Glutamatergic neuron (in vitro differentiated cells): ENCODE measurements around the gene RTL10. TPM values are rescaled to one million over a fixed set of nuclear protein-coding genes. Genes with fewer than 3 reads are reported as not detected.
"Not testable (repeated sequence)": the region's sequence is repeated elsewhere in the genome, so short reads cannot be mapped to it uniquely, and the experiment has no call there.

Source experiments
- DNase-seq: peaks from one replicate; pipeline ENCODE4 v3.0.0; 2022
- H3K27ac Mint-ChIP-seq: one replicate; pipeline ENCODE4 v1.8.0; 2020; ENCODE audit warnings: mild to moderate bottlenecking, mixed read lengths, inconsistent platforms; ENCODE audit not compliant: unreplicated experiment
- H3K27me3 Mint-ChIP-seq: one replicate; pipeline ENCODE4 v1.8.0; 2020; ENCODE audit warnings: mild to moderate bottlenecking, moderate library complexity, mixed read lengths, inconsistent platforms; ENCODE audit not compliant: unreplicated experiment
- H3K36me3 Mint-ChIP-seq: one replicate; pipeline ENCODE4 v1.8.0; 2020; ENCODE audit warnings: mild to moderate bottlenecking, mixed read lengths, inconsistent platforms; ENCODE audit not compliant: unreplicated experiment
- H3K4me1 Mint-ChIP-seq: one replicate; pipeline ENCODE4 v1.8.0; 2020; ENCODE audit warnings: mild to moderate bottlenecking, low read depth, mixed read lengths, inconsistent platforms; ENCODE audit not compliant: unreplicated experiment
- H3K4me3 Mint-ChIP-seq: one replicate; pipeline ENCODE4 v1.8.0; 2020; ENCODE audit warnings: mild to moderate bottlenecking, mixed read lengths, inconsistent platforms; ENCODE audit not compliant: unreplicated experiment
- H3K9me3 Mint-ChIP-seq: one replicate; pipeline ENCODE4 v1.8.0; 2020; ENCODE audit warnings: mild to moderate bottlenecking, moderate library complexity, mixed read lengths, inconsistent platforms; ENCODE audit not compliant: unreplicated experiment
- CTCF ChIP-seq: fragments of 200-600 bp; sonication (generic); IDR thresholded peaks from one replicate; pipeline ENCODE4 v1.5.0; 2021; ENCODE audit not compliant: partially characterized antibody, unreplicated experiment
- total RNA-seq: library from RNA; stranded (reverse); fragmentation: NEBNext Ultra II Directional; extraction: Animal tissue kit (Norgen Biotek cat#: 25700); gene quantifications from one replicate; pipeline ENCODE4 v1.2.1, GENCODE V29; 2021; ENCODE audit not compliant: unreplicated experiment

RTL10 gene
- total RNA-seq, 1 donor from 2014 or later, result 12.1 TPM

- Mint-ChIP-seq H3K4me3 (no peak overlapping the region), H3K27ac (no peak overlapping the region)
Observed at GRCh38 chr22:19840059-19840458, 14.6 kb downstream of the RTL10 start.

GRCh38 chr22:19837915-19838314 lies 16.8 kb downstream of the RTL10 start:
- no peaks in the 10 kb centered on the region for H3K36me3 Mint-ChIP-seq
- no peak for TF ChIP-seq CTCF
- no peak overlapping the region for H3K4me3 Mint-ChIP-seq
- no peaks in the 10 kb centered on the region for H3K4me1 Mint-ChIP-seq
- H3K9me3 Mint-ChIP-seq, result peaks cover 3% of the 10 kb centered on the region
- no peak overlapping the region for H3K27ac Mint-ChIP-seq
- no peak for DNase-seq
- peaks cover 4% of the 10 kb centered on the region for H3K27me3 Mint-ChIP-seq

More at GRCh38 chr22:19840059-19840458, 14.6 kb downstream of the RTL10 start:
- no peak for DNase-seq
- H3K9me3 Mint-ChIP-seq, result peaks cover 3% of the 10 kb centered on the region
- no peaks in the 10 kb centered on the region for H3K36me3 Mint-ChIP-seq
- TF ChIP-seq CTCF, result no peak
- peaks cover 4% of the 10 kb centered on the region for H3K27me3 Mint-ChIP-seq
- no peaks in the 10 kb centered on the region for H3K4me1 Mint-ChIP-seq

- H3K4me3 Mint-ChIP-seq, result no peak overlapping the region
- DNase-seq, result no peak
- no peak for TF ChIP-seq CTCF
- no peaks in the 10 kb centered on the region for H3K4me1 Mint-ChIP-seq
- peaks cover 3% of the 10 kb centered on the region for H3K9me3 Mint-ChIP-seq
- H3K27ac Mint-ChIP-seq, result no peak overlapping the region
- H3K36me3 Mint-ChIP-seq, result no peaks in the 10 kb centered on the region
- H3K27me3 Mint-ChIP-seq, result peaks cover 3% of the 10 kb centered on the region
Observed at GRCh38 chr22:19836512-19836911, 18.2 kb downstream of the RTL10 start.

- Mint-ChIP-seq H3K27me3 (peaks cover 3% of the 10 kb centered on the region), H3K4me3 (no peak overlapping the region), H3K4me1 (no peaks in the 10 kb centered on the region), H3K27ac (no peak overlapping the region), H3K36me3 (no peaks in the 10 kb centered on the region), H3K9me3 (peaks cover 3% of the 10 kb centered on the region)
- DNase-seq, result no peak
- TF ChIP-seq CTCF, result no peak
Observed at GRCh38 chr22:19834599-19834998, 20.1 kb downstream of the RTL10 start.

DNA sequence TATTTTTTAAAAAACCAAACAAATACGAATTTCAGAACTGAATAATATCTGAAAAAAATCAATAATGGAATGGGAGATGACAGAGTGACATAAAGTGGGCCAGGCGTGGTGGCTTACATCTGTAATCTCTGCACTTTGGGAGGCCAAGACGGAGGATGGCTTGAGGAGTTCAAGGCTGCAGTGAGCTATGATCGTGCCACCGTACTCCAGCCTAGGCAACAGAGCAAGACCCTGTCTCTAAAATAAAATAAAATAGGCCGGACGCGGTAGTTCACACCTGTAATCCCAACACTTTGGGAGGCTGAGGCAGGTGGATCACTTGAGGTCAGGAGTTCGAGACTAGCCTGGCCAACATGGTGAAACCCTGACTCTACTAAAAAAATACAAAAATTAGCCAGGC lies 21.3 kb downstream of the RTL10 start:
- not testable (repeated sequence) for H3K27me3 Mint-ChIP-seq, H3K27ac Mint-ChIP-seq, H3K4me3 Mint-ChIP-seq

DNA sequence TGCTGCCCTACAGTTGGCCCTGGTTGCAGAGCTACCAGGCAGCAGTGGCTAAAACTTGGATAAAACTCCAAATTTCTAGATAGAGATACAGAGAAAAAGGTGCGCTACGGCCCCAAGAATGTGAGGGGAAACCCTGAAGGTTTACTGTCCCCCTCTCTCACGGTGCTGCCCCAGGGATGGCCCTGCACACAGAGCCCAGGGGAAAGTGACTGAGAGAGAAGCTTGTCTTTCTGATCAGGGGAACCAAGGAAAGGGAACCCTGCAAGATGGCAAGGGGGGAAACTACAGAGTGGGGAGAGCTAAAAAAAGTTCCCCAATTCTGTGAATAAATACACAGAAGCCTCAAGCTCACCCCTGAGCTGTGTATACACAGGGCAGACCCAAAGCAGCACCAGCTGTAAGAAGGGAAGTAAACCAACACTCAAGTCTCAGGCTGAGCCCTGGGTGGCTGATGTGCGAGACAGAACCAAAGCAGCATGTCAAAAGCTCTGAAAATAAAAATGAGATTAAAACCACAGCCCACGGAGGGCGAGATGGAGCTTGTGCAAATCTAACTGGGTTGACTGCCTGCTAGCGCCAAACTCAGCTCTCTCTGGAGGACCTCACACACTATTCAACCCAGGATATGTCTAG lies 22.1 kb downstream of the RTL10 start:
- no peaks in the 10 kb centered on the region for H3K4me1 Mint-ChIP-seq
- no peak for DNase-seq

More for the DNA sequence above, 21.3 kb downstream of the RTL10 start:
- not testable (repeated sequence) for DNase-seq, H3K36me3 Mint-ChIP-seq, H3K9me3 Mint-ChIP-seq, H3K4me1 Mint-ChIP-seq

GRCh38 chr22:19831979-19832378 lies 22.7 kb downstream of the RTL10 start:
- H3K27me3 Mint-ChIP-seq, result not testable (repeated sequence)

More for the DNA sequence above, 22.1 kb downstream of the RTL10 start:
- Mint-ChIP-seq H3K36me3 (no peaks in the 10 kb centered on the region), H3K27me3 (no peaks in the 10 kb centered on the region), H3K4me3 (no peak overlapping the region), H3K9me3 (no peaks in the 10 kb centered on the region), H3K27ac (no peak overlapping the region)
- no peak for TF ChIP-seq CTCF

More at GRCh38 chr22:19831979-19832378, 22.7 kb downstream of the RTL10 start:
- not testable (repeated sequence) for H3K9me3 Mint-ChIP-seq, H3K4me1 Mint-ChIP-seq, H3K4me3 Mint-ChIP-seq, DNase-seq, H3K27ac Mint-ChIP-seq, H3K36me3 Mint-ChIP-seq
